ENCODE results near the gene LOXL3.

LOXL3 gene

GRCh38 chr2:74534411-74534810 is 19.3 kb downstream of the LOXL3 start:
- no peak overlapping the region for H3K4me3 ChIP-seq (replicated peaks; ENCODE audit: low read depth, low read length)
- no peak for DNase-seq (ENCODE audit: extremely low read depth, low read depth)
- no peak for TF ChIP-seq CTCF (IDR thresholded peaks at IDR 0.05; ENCODE audit: low read depth, low read length, missing control alignments)

GRCh38 chr2:74533464-74533863 is 20.3 kb downstream of the LOXL3 start:
- no peak overlapping the region for H3K4me3 ChIP-seq (replicated peaks; ENCODE audit: low read depth, low read length)
- DNase-seq (ENCODE audit: extremely low read depth, low read depth) = no peak
- no peak for TF ChIP-seq CTCF (IDR thresholded peaks at IDR 0.05; ENCODE audit: low read depth, low read length, missing control alignments)

GRCh38 chr2:74532222-74532621 is 21.5 kb downstream of the LOXL3 start:
- TF ChIP-seq CTCF (IDR thresholded peaks at IDR 0.05; ENCODE audit: low read depth, low read length, missing control alignments) = peak; percentile 22
- H3K4me3 ChIP-seq (replicated peaks; ENCODE audit: low read depth, low read length) = no peak overlapping the region
- no peak for DNase-seq (ENCODE audit: extremely low read depth, low read depth)

GRCh38 chr2:74531666-74532065 is 22.1 kb downstream of the LOXL3 start:
- no peak for DNase-seq (ENCODE audit: extremely low read depth, low read depth)
- peak overlapping the region; percentile 87 for H3K4me3 ChIP-seq (replicated peaks; ENCODE audit: low read depth, low read length)
- TF ChIP-seq CTCF (IDR thresholded peaks at IDR 0.05; ENCODE audit: low read depth, low read length, missing control alignments) = no peak

- no peak for DNase-seq (ENCODE audit: extremely low read depth, low read depth)
- no peak for TF ChIP-seq CTCF (IDR thresholded peaks at IDR 0.05; ENCODE audit: low read depth, low read length, missing control alignments)
Observed at GRCh38 chr2:74530239-74531187, 23.2 kb downstream of the LOXL3 start.

GRCh38 chr2:74529357-74530238 is 24.1 kb downstream of the LOXL3 start, which contains the start of the genes AUP1 and HTRA2:
AUP1 (minus strand) TSS chr2:74529706; CDS start chr2:74529629, 77 bp downstream.
HTRA2 (plus strand) TSS chr2:74529933; CDS start chr2:74530007, 74 bp downstream.
- peak; percentile 98 for DNase-seq (ENCODE audit: extremely low read depth, low read depth)
- H3K4me3 ChIP-seq (replicated peaks; ENCODE audit: low read depth, low read length) = peak within 1 kb of the TSS; percentile 87
- TF ChIP-seq CTCF (IDR thresholded peaks at IDR 0.05; ENCODE audit: low read depth, low read length, missing control alignments) = no peak

More at GRCh38 chr2:74530239-74531187, 23.2 kb downstream of the LOXL3 start:
- peak overlapping the region; percentile 87 for H3K4me3 ChIP-seq (replicated peaks; ENCODE audit: low read depth, low read length)

All from HFF-Myc (cell line).